ENCODE results near the gene BTBD19.

GRCh38 chr1:44860891-44861425 is 52.6 kb downstream of the BTBD19 start:
- TF ChIP-seq POLR2A (IDR thresholded peaks at IDR 0.05) (no peak), CTCF (IDR thresholded peaks at IDR 0.05) (no peak), POLR2AphosphoS5 (IDR thresholded peaks at IDR 0.05; ENCODE audit: insufficient read depth in 1 of 2, low read depth in 1 of 2) (no peak)

All from vagina (tissue), 2 donors.